ENCODE data around the gene SCTR.

The SCTR gene

DNA sequence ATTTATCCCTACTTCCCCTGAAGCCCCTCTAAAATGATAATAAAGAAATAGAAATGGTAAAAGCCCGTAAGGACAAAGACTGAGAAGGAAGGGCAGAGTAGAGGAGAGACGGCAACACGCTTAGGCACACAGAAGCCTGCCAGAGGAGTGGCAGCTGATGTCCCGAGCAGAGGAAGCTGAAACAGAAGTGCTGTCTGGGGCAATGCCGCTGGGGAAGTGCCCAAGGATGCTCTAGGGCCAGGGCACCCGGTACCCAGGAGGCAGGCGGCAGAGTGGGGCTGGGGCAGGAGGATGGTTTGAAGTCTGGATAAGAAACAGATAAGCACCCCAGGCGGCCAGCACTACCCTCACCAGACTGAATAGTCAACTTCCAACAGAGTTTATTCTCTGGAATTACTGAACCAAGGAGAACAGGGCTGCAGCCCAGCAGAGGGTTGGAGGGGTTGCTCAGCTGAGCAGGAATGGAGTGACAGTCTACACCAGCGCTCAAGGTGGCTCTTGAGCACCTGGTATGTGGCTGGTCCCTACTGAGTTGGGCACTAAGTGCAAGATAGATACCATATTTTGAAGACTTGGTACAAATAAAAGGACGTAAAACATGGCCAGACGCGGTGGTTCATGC lies 70.2 kb downstream of the SCTR start:
- TF ChIP-seq, protein P1, sequence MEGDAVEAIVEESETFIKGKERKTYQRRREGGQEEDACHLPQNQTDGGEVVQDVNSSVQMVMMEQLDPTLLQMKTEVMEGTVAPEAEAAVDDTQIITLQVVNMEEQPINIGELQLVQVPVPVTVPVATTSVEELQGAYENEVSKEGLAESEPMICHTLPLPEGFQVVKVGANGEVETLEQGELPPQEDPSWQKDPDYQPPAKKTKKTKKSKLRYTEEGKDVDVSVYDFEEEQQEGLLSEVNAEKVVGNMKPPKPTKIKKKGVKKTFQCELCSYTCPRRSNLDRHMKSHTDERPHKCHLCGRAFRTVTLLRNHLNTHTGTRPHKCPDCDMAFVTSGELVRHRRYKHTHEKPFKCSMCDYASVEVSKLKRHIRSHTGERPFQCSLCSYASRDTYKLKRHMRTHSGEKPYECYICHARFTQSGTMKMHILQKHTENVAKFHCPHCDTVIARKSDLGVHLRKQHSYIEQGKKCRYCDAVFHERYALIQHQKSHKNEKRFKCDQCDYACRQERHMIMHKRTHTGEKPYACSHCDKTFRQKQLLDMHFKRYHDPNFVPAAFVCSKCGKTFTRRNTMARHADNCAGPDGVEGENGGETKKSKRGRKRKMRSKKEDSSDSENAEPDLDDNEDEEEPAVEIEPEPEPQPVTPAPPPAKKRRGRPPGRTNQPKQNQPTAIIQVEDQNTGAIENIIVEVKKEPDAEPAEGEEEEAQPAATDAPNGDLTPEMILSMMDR (conservative IDR thresholded peaks at IDR 0.05): no peak
- H3K27ac ChIP-seq: no peak overlapping the region

GRCh38 chr2:119451336-119452050 lies 72.8 kb downstream of the SCTR start:
- H3K27ac ChIP-seq: no peak overlapping the region
- TF ChIP-seq, protein P1 (conservative IDR thresholded peaks at IDR 0.05): no peak

DNA sequence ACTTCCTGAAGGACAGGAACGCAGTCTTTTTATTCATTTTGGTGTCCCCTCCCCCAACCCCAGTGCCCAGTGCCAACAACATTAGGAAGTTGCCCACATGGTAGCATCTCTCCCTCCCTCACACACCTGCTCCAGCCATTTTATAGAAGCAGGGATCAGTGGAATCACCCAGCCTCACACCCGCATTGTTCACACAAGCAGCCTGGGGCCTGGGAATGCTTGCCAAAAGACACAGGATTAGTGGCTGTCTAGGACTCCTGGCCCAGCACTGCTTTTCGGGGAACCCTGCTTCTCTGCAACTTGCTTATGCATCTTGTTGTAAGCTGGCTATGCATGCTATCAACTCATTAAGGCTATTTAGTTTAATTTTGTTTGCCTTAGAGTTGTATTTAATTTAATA lies 74.8 kb downstream of the SCTR start:
- H3K27ac ChIP-seq: no peak overlapping the region
- TF ChIP-seq, protein P1 (conservative IDR thresholded peaks at IDR 0.05): no peak

- TF ChIP-seq, protein P1 (conservative IDR thresholded peaks at IDR 0.05): no peak
- no peak overlapping the region for H3K27ac ChIP-seq
These were observed 75.7 kb downstream of the SCTR start for GRCh38 chr2:119448427-119449141.

GRCh38 chr2:119446037-119446436 lies 78.2 kb downstream of the SCTR start:
- TF ChIP-seq, protein P1 (conservative IDR thresholded peaks at IDR 0.05): no peak
- no peak overlapping the region for H3K27ac ChIP-seq

- no peak overlapping the region for H3K27ac ChIP-seq
- TF ChIP-seq, protein P1 (conservative IDR thresholded peaks at IDR 0.05): no peak
These were observed 81.4 kb downstream of the SCTR start for GRCh38 chr2:119442850-119443249.

DNA sequence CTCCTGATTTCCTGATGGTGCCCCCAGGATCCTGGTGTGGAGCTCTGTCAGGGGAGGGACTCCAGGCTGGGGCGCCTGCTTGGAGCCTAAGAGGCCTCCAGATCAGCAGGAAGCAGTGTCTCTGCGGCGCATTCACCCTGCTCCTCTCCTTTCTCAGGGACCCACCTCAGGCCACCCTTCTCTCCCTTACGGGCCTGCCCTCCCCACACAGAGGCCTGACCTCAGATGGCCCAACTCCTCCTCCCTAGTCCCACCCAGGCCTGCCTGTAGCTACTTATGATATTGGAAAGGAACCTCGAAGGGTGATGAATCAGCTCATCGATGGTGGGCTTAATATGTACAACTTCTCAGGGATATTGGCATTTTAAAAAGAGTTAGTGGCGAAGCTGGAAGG lies 82.1 kb downstream of the SCTR start:
- TF ChIP-seq, protein P1 (conservative IDR thresholded peaks at IDR 0.05): no peak
- H3K27ac ChIP-seq: no peak overlapping the region

Measured in VCaP (cell line).